Measurements from ENCODE around the gene MDFI.

- no peak for TF ChIP-seq STAT1 (IDR thresholded peaks at IDR 0.05; ENCODE audit: unreplicated experiment)
- no peak for TF ChIP-seq CTCF (conservative IDR thresholded peaks at IDR 0.05; ENCODE audit: low read depth in 2 of 2)
- TF ChIP-seq POLR2AphosphoS5 (IDR thresholded peaks at IDR 0.05; ENCODE audit: low read depth): no peak
- TF ChIP-seq EZH2 (IDR thresholded peaks at IDR 0.05; ENCODE audit: low read depth, unreplicated experiment): no peak
- TF ChIP-seq EZH2phosphoT487 (IDR thresholded peaks at IDR 0.05; ENCODE audit: unreplicated experiment): no peak
- no peak for TF ChIP-seq REST (IDR thresholded peaks at IDR 0.05; ENCODE audit: unreplicated experiment)
- no peak for TF ChIP-seq ETS1 (IDR thresholded peaks at IDR 0.05)
- TF ChIP-seq ZNF331 (CRISPR knock-in tag; IDR thresholded peaks at IDR 0.05; ENCODE audit: low read depth): no peak
- TF ChIP-seq JUNB (IDR thresholded peaks at IDR 0.05; ENCODE audit: unreplicated experiment): no peak
- TF ChIP-seq NANOG (IDR thresholded peaks at IDR 0.05; ENCODE audit: borderline replicate concordance): no peak
- no peak for TF ChIP-seq CREB1 (CRISPR knock-in tag; IDR thresholded peaks at IDR 0.05; ENCODE audit: low read depth)
These were observed 60.8 kb downstream of the MDFI start for GRCh38 chr6:41699063-41699462.
